NCI-H1105 treated with DMSO at 0.1 percent for 48 hours (cell line): ENCODE results near the gene SLC45A1.

Experiments
- DNase-seq: peaks from one replicate; lab custom pipeline; 2025; lab: John Stamatoyannopoulos, UW

The SLC45A1 gene

DNA sequence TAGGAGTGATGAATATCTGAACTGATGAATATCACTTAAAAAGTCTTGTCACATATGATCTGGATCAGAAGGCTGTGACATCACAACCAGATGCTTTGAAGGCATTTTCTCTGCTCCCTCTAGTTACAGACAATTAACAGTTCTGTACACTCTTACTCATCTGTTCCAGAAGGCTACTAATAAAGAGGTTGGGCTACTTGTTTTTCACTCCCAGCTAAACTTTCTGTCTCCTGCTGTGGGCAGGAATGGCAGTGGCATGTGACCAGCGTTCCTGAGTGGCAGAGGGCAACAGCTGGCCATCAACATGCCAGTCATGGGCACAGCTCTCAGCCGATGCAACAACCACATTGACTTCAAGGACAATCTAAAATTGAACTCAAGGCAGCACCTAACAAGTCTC, 66.7 kb downstream of the SLC45A1 start:
- no peak for DNase-seq

GRCh38 chr1:8386247-8386646, 68.3 kb downstream of the SLC45A1 start:
- no peak for DNase-seq

DNA sequence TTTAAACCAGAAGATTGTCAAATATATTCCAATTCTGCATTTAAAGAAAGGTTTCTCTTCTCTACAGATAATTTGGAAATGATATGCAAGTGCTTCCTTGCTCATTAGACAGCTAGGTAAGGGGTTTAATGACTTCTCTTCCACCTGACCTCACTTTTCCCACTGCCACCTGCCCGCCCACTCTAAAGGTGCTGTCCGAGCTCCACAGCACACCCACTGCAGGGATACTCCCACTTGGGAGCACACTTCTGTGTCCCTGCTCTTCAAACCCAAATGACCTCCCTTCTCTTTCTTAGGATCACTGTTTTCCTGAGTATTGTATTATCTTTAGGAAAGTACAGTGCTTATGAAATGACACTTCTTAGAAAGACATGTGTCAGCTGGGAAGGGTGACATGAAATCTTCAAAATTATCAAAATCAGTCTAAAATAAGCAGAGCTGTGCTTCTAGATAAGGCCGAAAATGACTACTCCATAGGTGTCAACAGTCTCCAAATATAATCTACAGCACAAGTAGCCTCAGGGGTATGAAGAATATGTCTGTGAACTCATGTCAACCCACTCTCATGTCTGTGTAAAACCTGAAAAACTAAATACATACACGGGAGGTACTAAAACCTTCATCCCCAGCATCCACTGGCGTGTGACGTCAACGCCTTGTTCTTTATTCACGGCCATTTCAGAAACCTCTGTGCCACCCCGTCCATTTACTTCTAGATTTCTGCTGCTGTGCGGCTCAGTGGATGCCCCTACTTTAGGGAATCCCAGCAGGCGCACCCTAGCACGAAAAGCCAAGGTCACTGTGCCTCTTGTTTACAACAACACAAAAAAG, 71.0 kb downstream of the SLC45A1 start:
- no peak for DNase-seq

GRCh38 chr1:8389958-8390535, 72.1 kb downstream of the SLC45A1 start:
- no peak for DNase-seq

DNA sequence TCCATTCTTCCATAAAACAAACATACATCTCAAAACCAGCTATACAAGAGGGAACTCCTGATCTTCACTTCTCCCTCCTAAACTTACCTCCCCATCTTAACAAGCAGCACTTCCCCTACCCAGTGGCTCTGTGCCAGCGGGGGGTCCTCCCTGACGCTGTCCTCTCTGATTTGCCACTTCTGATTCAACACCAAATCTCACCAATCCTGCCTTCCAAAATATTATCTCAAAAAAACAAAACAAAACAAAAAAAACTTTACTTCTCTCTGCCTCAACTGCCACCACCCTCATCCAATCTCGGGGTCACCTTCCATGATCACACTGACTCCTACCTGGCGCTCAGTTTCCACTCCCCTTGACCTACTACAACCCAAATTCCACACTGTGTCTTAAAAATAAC, 72.8 kb downstream of the SLC45A1 start:
- no peak for DNase-seq

DNA sequence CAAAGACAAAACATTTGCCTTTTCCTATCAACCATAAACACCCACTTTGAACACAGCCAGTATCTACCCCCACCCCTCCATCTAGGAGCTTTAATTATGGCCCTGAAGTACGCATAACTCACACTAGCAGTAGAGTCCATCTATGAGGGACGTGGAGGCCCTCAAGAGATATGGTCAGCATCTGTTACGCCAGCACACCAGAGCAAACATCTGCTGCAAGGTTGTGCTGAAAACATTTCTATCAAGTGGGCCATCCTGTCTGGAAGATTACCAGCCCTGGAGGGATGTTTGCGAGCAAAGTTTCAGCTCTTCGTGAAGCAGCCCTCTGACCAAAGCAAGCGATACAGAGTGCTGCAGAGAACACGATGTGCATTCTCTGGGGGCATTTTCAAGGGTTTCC, 74.6 kb downstream of the SLC45A1 start:
- no peak for DNase-seq
